ENCODE results near the gene PIP4K2C.
"Not testable (repeated sequence)": the region's sequence is repeated elsewhere in the genome, so short reads cannot be mapped to it uniquely, and the experiment has no call there.

PIP4K2C gene

GRCh38 chr12:57585156-57585555, 5.8 kb upstream of the PIP4K2C start:
- Histone ChIP-seq H3K4me3 (ENCODE audit: insufficient read depth, low read depth, low read length) (no peak overlapping the region), H3K36me3 (ENCODE audit: control insufficient read depth, insufficient read depth, low read length) (peaks cover 4% of the 10 kb centered on the region), H3K27ac (ENCODE audit: insufficient read depth, low read depth, low read length, poor library complexity, severe bottlenecking) (no peak overlapping the region), H3K9me3 (ENCODE audit: control insufficient read depth, low read length) (no peaks in the 10 kb centered on the region), H3K4me1 (ENCODE audit: control insufficient read depth, insufficient read depth, low read length) (no peaks in the 10 kb centered on the region), H3K27me3 (ENCODE audit: control insufficient read depth, insufficient read depth, low read length, poor library complexity, severe bottlenecking) (peaks cover 6% of the 10 kb centered on the region)
- WGBS, 2 experiments = 83 to 94% methylated on average over 2 of the region's 2 CpGs

- Histone ChIP-seq H3K9me3 (ENCODE audit: control insufficient read depth, low read length) (no peaks in the 10 kb centered on the region), H3K36me3 (ENCODE audit: control insufficient read depth, insufficient read depth, low read length) (no peaks in the 10 kb centered on the region)
- WGBS, 2 experiments = 94 to 98% methylated on average over 3 of the region's 3 CpGs
These were observed 4.9 kb upstream of the PIP4K2C start for GRCh38 chr12:57586128-57586527.

DNA sequence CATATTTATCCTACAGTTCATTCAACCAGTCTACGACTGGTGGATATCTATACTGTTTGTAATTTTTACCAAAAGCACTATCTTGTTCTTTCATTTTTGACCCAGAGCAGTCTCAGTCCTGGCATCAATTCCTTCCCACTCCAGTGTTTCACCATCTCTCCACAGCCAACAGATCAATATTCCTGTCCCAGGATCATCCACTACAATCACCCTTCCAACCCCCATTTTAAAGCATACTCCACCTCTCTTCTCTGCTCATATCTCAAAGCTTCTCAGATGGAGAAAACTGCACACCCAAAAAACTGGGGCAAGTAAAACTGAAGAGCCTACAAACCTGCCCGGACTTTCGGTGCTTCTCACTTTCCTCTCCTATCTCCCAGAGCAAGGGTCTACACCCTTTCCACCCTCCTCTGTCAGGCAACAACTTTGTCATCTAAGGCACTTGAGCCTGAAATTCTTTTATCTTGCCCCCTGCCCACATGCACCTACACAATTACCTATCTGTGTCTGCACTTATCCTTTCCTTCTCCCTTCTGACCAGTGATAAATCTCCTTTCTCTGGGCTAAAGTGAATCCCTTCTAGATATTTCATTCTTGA, 4.1 kb upstream of the PIP4K2C start:
- H3K27me3 ChIP-seq (ENCODE audit: control insufficient read depth, insufficient read depth, low read length, poor library complexity, severe bottlenecking) = peaks cover 6% of the 10 kb centered on the region
- H3K27ac ChIP-seq (ENCODE audit: insufficient read depth, low read depth, low read length, poor library complexity, severe bottlenecking) = no peak overlapping the region
- no peaks in the 10 kb centered on the region for H3K36me3 ChIP-seq (ENCODE audit: control insufficient read depth, insufficient read depth, low read length)
- WGBS, 2 experiments = 93 to 94% methylated on average over 3 of the region's 3 CpGs
- H3K9me3 ChIP-seq (ENCODE audit: control insufficient read depth, low read length) = no peaks in the 10 kb centered on the region
- H3K4me3 ChIP-seq (ENCODE audit: insufficient read depth, low read depth, low read length) = no peak overlapping the region
- no peaks in the 10 kb centered on the region for H3K4me1 ChIP-seq (ENCODE audit: control insufficient read depth, insufficient read depth, low read length)

More at GRCh38 chr12:57586128-57586527, 4.9 kb upstream of the PIP4K2C start:
- no peak overlapping the region for H3K4me3 ChIP-seq (ENCODE audit: insufficient read depth, low read depth, low read length)
- H3K27ac ChIP-seq (ENCODE audit: insufficient read depth, low read depth, low read length, poor library complexity, severe bottlenecking) = no peak overlapping the region
- peaks cover 6% of the 10 kb centered on the region for H3K27me3 ChIP-seq (ENCODE audit: control insufficient read depth, insufficient read depth, low read length, poor library complexity, severe bottlenecking)
- no peaks in the 10 kb centered on the region for H3K4me1 ChIP-seq (ENCODE audit: control insufficient read depth, insufficient read depth, low read length)

DNA sequence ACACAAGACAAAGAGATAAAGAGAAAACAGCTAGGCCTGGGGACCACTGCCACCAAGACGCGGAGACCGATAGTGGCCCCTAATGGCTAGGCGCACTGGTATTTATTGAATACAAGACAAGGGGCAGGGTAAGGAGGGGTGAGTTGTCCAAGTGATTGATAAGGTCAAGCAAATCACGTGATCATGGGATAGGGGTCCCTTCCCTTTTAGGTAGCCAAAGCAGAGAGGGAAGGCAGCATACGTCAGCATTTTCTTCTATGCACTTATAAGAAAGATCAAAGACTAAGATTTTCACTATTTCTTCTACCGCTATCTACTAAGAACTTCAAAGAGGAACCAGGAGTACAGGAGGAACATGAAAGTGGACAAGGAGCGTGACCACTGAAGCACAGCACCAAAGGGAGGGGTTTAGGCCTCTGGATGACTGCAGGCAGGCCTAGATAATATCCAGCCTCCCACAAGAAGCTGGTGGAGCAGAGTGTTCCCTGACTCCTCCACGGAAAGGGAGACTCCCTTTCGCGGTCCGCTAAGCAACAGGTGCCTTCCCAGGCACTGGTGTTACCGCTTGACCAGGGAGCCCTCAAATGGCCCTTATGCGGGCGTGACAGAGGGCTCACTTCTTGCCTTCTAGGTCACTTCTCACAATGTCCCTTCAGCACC, 1.9 kb upstream of the PIP4K2C start:
- not testable (repeated sequence) for H3K27me3 ChIP-seq (ENCODE audit: control insufficient read depth, insufficient read depth, low read length, poor library complexity, severe bottlenecking); H3K4me1 ChIP-seq (ENCODE audit: control insufficient read depth, insufficient read depth, low read length); H3K9me3 ChIP-seq (ENCODE audit: control insufficient read depth, low read length); H3K36me3 ChIP-seq (ENCODE audit: control insufficient read depth, insufficient read depth, low read length); H3K4me3 ChIP-seq (ENCODE audit: insufficient read depth, low read depth, low read length); H3K27ac ChIP-seq (ENCODE audit: insufficient read depth, low read depth, low read length, poor library complexity, severe bottlenecking)
- WGBS, 2 experiments = 95 to 96% methylated on average over 15 of the region's 15 CpGs

GRCh38 chr12:57590479-57590863, 521 bp upstream of the PIP4K2C start:
- Histone ChIP-seq H3K4me1 (ENCODE audit: control insufficient read depth, insufficient read depth, low read length) (no peaks in the 10 kb centered on the region), H3K4me3 (ENCODE audit: insufficient read depth, low read depth, low read length) (peak overlapping the region; percentile 89), H3K27ac (ENCODE audit: insufficient read depth, low read depth, low read length, poor library complexity, severe bottlenecking) (no peak overlapping the region), H3K36me3 (ENCODE audit: control insufficient read depth, insufficient read depth, low read length) (no peaks in the 10 kb centered on the region), H3K27me3 (ENCODE audit: control insufficient read depth, insufficient read depth, low read length, poor library complexity, severe bottlenecking) (peaks cover 6% of the 10 kb centered on the region), H3K9me3 (ENCODE audit: control insufficient read depth, low read length) (no peaks in the 10 kb centered on the region)
- WGBS, 2 experiments = 23 to 42% methylated on average over 2 of the region's 2 CpGs

DNA sequence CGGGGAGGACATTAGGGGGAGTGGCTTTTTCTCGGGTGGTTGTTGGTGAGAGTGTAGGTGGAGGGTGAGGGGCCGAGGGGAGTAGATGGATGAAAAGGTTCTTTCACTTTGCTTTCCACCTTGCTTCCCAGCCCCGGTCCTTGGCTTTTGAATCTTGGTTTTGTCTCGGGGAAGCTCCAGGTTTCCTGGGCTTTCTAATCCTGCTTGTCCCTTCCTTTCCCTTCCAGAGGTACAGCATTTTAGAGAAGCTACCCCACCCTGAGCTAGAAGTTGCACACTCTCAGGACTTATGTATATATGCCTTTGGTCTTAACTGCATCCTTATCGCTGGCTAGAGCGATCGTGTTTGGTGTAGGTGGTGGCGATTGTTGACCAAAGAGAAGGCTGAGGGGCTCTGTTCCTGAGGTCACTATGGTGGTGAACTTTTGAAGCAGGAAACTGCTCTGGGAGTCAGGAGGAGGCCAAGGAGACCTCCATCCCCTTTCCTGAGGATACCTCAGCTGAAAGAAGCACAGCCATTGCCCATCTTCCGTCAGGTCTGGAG, 862 bp downstream of the PIP4K2C start:
- Histone ChIP-seq H3K27ac (ENCODE audit: insufficient read depth, low read depth, low read length, poor library complexity, severe bottlenecking) (no peak overlapping the region), H3K4me3 (ENCODE audit: insufficient read depth, low read depth, low read length) (peak overlapping the region; percentile 89), H3K36me3 (ENCODE audit: control insufficient read depth, insufficient read depth, low read length) (peaks cover 3% of the 10 kb centered on the region), H3K27me3 (ENCODE audit: control insufficient read depth, insufficient read depth, low read length, poor library complexity, severe bottlenecking) (peaks cover 6% of the 10 kb centered on the region), H3K4me1 (ENCODE audit: control insufficient read depth, insufficient read depth, low read length) (no peaks in the 10 kb centered on the region), H3K9me3 (ENCODE audit: control insufficient read depth, low read length) (no peaks in the 10 kb centered on the region)
- WGBS, 2 experiments = 38 to 42% methylated on average over 10 of the region's 10 CpGs

- Histone ChIP-seq H3K4me3 (ENCODE audit: insufficient read depth, low read depth, low read length) (no peak overlapping the region), H3K9me3 (ENCODE audit: control insufficient read depth, low read length) (no peaks in the 10 kb centered on the region), H3K36me3 (ENCODE audit: control insufficient read depth, insufficient read depth, low read length) (peaks cover 3% of the 10 kb centered on the region), H3K4me1 (ENCODE audit: control insufficient read depth, insufficient read depth, low read length) (no peaks in the 10 kb centered on the region), H3K27me3 (ENCODE audit: control insufficient read depth, insufficient read depth, low read length, poor library complexity, severe bottlenecking) (peaks cover 6% of the 10 kb centered on the region), H3K27ac (ENCODE audit: insufficient read depth, low read depth, low read length, poor library complexity, severe bottlenecking) (no peak overlapping the region)
- WGBS, 2 experiments = 82 to 83% methylated on average over 2 of the region's 2 CpGs
These were observed 1.7 kb downstream of the PIP4K2C start for GRCh38 chr12:57592551-57593165.

GRCh38 chr12:57593187-57593586, 2.2 kb downstream of the PIP4K2C start:
- H3K9me3 ChIP-seq (ENCODE audit: control insufficient read depth, low read length) = no peaks in the 10 kb centered on the region
- no peak overlapping the region for H3K4me3 ChIP-seq (ENCODE audit: insufficient read depth, low read depth, low read length)
- peaks cover 3% of the 10 kb centered on the region for H3K36me3 ChIP-seq (ENCODE audit: control insufficient read depth, insufficient read depth, low read length)
- H3K4me1 ChIP-seq (ENCODE audit: control insufficient read depth, insufficient read depth, low read length) = no peaks in the 10 kb centered on the region
- peaks cover 2% of the 10 kb centered on the region for H3K27me3 ChIP-seq (ENCODE audit: control insufficient read depth, insufficient read depth, low read length, poor library complexity, severe bottlenecking)
- H3K27ac ChIP-seq (ENCODE audit: insufficient read depth, low read depth, low read length, poor library complexity, severe bottlenecking) = no peak overlapping the region
- 82 to 87% methylated on average over 4 of the region's 4 CpGs for WGBS, 2 experiments

GRCh38 chr12:57600395-57600794, 9.4 kb downstream of the PIP4K2C start:
- no peak overlapping the region for H3K27ac ChIP-seq (ENCODE audit: insufficient read depth, low read depth, low read length, poor library complexity, severe bottlenecking)
- WGBS, 2 experiments = 80 to 87% methylated on average over 2 of the region's 2 CpGs
- no peak overlapping the region for H3K4me3 ChIP-seq (ENCODE audit: insufficient read depth, low read depth, low read length)
- no peaks in the 10 kb centered on the region for H3K9me3 ChIP-seq (ENCODE audit: control insufficient read depth, low read length)
- peaks cover 7% of the 10 kb centered on the region for H3K4me1 ChIP-seq (ENCODE audit: control insufficient read depth, insufficient read depth, low read length)
- H3K36me3 ChIP-seq (ENCODE audit: control insufficient read depth, insufficient read depth, low read length) = peaks cover 10% of the 10 kb centered on the region
- no peaks in the 10 kb centered on the region for H3K27me3 ChIP-seq (ENCODE audit: control insufficient read depth, insufficient read depth, low read length, poor library complexity, severe bottlenecking)

DNA sequence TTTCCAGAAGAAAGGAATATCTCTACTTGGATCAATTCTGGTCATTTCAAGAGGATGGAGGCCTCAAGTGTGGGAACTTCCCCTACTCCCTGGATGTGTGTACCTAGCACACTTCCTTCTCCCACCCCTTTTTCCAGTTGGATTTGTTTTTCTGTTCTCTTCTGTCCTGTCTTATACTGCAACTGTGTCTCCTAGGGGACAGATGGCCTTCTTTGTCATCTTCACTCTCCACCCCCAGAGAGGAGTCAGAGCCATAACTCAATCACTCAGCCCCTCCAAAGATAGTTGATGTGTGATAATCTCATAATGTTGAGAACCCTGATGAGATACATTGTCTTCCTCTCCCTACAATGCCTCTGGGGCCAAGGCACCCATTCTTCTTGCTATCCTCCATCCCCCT, 11.6 kb downstream of the PIP4K2C start:
- H3K27me3 ChIP-seq (ENCODE audit: control insufficient read depth, insufficient read depth, low read length, poor library complexity, severe bottlenecking) = no peaks in the 10 kb centered on the region
- H3K4me3 ChIP-seq (ENCODE audit: insufficient read depth, low read depth, low read length) = no peak overlapping the region
- no peaks in the 10 kb centered on the region for H3K9me3 ChIP-seq (ENCODE audit: control insufficient read depth, low read length)
- H3K27ac ChIP-seq (ENCODE audit: insufficient read depth, low read depth, low read length, poor library complexity, severe bottlenecking) = no peak overlapping the region
- peaks cover 6% of the 10 kb centered on the region for H3K36me3 ChIP-seq (ENCODE audit: control insufficient read depth, insufficient read depth, low read length)
- peaks cover 7% of the 10 kb centered on the region for H3K4me1 ChIP-seq (ENCODE audit: control insufficient read depth, insufficient read depth, low read length)
